DMS 273 (cell line): ENCODE measurements around the gene PPIA.
"Not testable (repeated sequence)": the region's sequence is repeated elsewhere in the genome, so short reads cannot be mapped to it uniquely, and the experiment has no call there.

ENCODE experiments used
- DNase-seq: peaks from one replicate; lab custom pipeline; 2025; ENCODE audit not compliant: unreplicated experiment; lab: John Stamatoyannopoulos, UW

PPIA gene

DNA sequence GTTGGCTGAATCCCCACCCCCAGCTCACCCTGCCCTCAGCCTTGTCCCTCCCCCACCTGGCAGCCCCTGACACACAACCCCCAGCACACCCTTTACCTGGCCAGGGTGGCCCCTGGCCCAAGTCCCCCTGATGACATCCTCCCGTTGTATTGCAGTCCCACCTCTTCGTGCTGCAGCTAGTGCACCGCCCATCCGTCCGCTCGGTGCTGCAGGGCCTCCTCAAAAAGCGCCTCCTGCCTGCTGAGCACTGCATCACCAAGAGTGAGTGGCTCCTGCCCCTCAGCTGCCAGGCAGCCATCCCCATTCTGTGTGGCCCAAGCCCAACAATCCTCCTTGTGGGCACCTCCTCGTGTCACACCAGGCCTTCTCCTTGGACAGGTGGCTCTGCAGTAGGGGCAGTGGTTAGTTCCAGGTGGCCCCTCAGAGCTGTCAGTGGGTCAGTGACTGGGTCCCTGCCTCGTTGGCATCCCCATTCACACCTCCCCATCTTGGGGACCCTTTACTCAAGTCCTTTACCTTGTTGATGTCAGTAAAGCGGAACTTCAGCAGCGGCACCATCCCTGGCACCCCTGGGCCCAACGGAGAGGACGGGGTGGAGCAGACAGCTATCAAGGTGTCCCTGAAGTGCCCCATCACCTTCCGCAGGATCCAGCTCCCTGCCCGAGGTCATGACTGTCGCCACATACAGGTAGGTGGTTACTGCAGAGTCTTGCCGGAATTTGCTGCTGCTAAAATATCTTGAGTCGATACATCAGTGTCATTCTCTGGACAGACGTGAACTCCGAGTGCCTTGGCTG, 33.6 kb upstream of the PPIA start:
- no peak for DNase-seq

DNA sequence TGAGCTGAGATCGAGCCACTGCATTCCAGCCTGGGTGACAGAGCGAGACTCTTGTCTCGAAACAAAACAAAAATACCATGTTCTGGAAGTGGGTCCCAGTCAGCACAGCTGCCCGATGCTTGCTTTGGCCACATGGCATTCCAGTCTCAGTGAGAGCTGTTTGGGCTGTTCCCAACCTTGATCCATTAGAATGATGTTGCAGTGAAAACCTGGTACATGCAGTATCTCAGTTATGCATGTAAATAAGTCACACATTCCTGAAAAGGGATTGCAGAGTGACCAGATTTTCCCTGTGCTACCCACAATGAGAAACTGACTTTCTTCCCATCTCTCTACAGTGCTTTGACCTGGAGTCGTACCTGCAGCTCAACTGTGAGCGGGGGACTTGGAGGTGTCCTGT, 32.4 kb upstream of the PPIA start:
- no peak for DNase-seq

DNA sequence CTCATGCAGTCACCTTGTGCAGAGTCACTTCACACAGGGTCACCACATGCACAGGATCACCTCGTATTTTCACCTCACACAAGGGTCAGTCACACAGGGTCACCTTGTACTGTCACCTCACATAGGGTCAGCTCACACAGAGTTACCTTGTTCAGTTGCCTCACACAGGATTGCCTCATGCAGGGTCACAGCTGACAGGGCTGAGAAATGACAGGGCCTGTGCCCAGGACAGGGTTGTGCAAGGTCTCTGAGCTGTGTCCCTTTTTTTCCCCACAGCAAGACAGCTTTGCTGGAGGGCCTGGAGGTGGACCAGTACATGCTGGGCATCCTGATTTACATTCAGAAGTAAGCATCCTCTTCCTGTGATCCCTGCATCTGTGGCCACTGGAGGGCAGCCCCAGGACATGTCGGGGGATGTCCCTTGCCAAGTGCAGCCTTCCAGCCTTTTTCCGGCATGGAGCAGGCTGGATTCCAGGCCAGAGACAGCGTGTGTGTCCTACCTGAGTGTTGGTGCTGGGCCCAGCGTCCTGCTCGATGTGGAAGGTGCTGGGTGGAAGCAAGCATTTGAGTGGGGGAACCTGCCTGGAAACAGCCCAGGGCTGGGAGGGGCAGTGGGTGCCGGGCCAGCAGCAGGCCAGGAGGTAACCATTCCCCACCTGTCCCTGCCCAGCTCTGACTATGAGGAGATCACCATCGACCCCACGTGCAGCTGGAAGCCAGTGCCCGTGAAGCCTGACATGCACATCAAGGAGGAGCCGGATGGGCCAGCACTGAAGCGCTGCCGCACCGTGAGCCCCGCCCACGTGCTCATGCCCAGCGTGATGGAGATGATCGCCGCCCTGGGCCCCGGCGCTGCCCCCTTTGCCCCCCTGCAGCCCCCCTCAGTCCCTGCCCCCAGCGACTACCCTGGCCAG, 31.6 kb upstream of the PPIA start:
- peak; percentile 51 for DNase-seq

DNA sequence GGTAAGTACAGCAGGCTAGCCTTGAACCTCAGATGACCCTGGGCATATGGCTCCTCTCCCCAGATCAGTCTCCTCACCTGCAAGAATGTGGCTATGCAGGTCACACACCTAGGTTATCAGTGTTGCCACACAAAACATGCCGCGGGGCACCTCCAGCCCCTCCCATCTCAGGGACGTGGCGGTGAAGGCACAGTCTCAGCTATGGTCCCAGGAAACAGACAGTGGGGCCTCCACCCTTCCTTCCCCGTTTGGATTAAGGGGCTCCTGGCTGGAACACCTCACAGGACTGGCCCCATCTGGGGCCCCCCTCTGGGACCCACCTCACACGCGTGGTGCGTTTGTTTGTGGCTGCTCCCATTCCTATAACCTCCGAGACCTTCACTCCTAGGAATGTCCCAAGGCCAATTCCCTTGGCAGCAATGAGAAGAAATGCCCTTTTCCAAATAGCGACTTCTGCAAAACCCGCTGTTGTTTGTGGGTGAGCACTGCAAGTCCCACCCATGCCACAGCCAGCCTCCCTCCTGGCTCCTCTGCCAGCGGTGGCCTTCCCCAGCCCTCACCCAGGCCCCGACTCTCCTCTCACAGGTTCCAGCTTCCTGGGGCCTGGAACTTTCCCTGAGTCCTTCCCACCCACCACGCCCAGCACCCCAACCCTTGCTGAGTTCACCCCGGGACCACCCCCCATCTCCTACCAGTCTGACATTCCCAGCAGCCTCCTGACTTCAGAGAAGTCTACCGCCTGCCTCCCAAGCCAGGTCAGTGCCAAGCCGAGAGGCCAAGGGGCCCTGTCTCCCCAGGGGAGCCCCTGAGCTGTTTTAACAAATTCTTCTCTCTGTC, 30.7 kb upstream of the PPIA start:
- DNase-seq: no peak

DNA sequence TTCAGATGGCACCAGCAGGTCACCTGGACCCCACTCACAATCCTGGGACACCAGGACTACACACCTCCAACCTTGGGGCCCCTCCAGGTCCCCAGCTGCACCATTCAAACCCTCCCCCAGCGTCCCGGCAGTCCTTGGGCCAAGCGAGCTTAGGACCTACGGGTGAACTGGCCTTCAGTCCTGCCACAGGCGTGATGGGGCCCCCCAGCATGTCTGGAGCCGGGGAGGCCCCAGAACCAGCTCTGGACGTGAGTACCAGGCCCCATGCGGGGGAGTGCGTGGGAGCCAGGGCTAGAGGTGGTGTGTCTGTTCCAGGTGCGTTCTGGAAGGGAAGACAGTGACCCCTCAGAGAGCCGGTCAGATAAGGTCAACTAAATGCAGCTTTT, 30.1 kb upstream of the PPIA start:
- no peak for DNase-seq

DNA sequence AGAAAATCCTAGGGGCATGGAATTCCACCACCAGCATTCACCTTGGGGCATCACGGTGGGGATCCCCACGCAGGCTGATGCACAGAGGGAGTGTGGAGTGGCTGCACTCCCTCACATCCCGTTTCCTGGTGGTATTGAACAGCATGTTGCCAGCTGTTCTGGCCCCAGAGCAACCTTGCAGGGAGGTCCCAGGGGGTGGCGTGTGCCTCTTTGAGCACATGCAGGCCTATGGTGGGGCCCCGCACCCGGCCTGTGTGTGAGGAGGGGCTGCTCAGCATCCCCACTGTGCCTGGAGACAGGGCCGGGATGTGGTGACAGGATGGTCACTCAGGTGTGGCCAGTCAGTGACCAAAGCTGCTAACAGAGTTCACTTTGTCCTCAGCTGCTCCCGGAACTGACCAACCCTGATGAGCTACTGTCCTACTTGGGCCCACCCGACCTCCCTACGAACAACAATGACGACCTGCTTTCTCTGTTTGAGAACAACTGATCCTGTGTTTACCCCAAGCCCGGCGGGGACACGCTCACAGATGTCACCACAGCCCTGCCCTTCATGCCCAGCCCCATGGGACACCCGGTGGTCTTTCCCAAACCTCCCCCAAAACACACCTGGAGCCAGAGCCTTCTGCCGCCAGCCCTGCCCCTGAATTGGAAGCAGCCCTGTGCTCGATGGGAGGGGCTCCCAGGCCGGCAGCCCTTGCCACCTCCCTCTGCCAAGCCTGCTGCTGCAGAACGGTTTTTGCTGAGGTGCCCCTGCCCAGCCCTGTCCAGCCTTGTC, 29.2 kb upstream of the PPIA start:
- peak; percentile 72 for DNase-seq

DNA sequence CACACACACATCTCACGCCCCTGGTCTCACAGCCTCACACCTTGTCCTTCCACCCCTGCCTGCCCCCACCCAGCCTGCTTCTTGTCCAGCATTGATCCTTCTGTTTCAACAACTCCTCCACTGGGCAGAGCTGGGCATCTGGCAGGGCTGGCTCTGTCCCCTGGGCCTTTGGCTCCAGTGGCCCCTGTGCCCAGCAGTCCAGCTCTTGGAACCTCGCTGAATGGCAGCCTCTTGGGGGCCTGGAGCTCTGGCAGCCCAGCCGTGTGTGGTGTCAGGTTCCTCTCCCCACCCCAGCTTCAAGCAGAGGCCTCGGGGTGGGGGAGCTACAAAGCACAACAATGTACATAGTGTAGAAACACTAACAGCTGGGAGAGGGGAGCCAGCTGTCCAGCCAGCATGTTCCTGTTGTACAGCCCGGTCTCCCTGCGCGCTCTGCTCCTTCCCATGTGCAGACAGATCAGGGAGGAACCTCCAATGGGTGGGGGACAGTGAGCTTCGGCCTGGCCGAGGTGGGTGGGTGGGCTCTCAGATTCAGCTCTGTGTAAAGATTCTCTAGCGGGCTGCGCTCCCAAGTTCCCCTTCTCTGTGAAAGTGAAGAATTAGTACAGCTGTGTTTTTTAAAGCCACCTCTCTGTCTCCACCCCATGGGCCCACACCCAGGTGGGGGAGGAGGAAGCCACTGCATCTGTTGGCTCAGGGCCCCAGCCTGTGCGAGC, 28.4 kb upstream of the PPIA start:
- DNase-seq: peak; percentile 99

DNA sequence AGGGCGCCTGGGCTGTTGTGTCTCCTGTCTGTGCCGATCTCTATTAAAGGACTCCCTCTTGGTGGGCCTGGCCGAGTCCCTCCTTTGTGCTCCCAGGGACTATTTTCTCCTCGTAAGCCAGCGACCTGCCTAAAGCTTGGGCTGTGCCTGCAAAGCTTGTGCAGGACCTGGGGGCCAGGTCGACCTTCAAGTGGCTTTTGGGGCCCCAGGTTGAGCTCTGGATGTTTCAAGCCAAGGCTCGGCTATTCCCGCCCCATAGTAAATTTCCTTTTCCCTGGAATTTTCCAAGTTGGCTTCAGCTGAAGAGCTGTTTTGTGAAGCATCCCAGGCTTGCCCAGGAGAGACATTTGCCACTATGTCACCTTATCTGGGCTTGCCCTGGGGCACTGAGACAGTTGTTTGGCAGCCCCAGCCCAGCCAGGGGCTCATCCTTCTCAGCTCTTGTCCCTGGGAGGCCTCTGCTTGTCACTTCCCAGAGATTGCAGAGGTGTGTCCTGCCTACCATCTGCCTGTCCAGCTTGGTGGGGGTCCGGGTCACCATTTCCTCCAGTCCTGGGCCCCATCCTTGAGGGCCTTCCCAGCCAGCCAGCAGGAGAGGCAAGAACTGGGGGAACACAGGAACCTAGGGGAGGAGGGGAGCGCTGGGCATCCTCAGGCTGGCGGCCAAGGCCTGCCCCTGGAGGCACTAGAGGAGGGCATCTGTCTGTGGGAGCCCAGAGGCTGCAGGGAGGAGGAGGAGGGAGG, 27.7 kb upstream of the PPIA start:
- DNase-seq: peak; percentile 83

DNA sequence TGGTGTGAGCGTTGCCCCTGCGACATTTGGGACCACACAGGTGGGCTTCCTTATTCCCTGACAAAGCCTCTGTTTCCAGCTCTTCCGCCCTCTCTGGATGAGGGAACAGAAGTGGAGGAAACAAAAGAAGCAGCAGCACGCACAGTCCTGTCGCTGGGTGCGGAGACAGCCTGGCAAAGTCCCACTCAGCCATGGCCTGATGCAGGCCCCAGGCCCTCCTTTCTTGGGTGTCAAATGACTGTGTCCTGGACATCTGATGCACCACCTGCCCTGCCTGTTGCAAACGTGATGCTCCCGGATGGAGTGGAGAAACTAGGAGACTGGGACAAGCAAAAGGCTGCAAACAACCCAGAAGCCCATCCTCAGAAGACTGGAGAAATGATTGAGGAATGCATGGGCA, 27.1 kb upstream of the PPIA start:
- DNase-seq: peak; percentile 83

DNA sequence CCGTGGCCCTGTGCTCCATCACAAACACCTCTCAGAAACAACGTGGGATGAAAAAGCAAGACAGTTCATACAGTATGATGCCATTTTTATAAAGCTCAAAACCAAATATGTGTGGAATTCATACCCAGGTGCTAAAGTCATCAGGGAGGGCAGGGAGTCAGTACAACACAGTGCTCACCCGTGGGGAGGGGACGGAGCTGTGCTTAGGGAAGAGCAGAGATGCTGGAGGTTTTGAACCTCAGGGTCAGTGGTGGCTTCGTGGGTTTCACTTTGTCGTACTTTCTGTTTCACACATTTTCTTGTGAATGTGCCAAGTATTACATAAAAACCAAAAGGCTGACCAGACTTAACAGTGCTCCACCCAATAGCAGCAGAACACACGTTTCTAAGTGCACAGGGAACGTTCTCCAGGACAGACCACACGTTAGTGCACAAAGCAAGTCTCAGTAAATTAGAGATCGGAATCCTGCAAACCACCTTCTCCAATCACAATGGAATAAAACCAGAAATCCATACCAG, 26.6 kb upstream of the PPIA start:
- no peak for DNase-seq

DNA sequence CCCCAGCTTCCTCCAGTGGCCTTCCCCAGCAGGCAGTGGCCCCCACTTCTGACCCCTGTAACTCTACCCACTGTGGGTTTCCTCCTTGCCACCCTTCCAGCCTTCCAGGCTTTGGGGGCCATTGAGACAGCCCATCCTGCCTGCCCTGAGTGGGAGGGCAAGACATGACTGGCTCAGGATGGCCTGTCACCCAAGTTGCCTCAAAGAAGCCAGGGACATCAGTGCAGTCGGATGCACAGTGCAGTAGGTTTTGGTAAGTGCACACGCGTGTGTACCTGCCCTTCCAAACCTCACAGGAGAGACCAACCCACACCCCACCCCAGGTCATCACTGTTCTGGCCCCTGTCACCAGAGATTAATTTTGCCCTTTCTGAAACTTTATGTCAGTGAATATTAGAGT, 25.1 kb upstream of the PPIA start:
- DNase-seq: no peak

DNA sequence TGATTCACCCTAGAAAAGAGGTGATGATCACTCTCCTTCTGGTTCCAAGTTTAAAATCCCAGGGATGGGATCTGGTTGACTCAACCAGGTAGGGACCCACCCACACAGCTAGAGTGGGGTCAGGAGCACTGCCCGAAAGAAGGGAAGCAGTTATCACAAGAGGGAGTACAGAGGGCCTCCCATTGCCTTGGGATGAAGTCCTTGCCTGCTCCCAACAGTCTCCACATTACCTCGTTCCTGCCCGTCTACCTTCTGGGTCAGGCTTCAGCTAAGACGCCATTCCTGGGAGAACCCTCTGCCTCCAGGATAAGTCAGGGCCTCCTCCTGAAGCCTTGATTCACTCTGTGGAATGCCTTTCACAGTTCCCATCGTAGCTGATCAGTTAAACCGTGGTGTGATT, 24.0 kb upstream of the PPIA start:
- DNase-seq: no peak

DNA sequence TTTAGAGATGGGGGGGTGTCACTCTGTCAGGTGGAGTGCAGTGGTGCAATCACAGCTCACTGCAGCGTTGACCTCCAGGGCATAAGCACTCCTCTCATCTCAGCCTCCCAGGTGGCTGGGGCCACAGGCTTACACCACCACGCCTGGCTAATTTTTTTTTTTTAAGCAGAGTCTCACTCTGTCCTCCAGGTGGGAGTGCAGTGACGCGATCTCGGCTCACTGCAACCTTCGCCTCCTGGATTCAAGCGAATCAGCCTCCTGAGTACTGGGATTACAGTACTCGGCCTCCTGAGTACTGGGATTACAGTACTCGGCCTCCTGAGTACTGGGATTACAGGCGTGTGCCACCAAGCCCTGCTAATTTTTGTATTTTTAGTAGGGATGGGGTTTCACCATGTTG, 23.6 kb upstream of the PPIA start:
- DNase-seq: no peak

DNA sequence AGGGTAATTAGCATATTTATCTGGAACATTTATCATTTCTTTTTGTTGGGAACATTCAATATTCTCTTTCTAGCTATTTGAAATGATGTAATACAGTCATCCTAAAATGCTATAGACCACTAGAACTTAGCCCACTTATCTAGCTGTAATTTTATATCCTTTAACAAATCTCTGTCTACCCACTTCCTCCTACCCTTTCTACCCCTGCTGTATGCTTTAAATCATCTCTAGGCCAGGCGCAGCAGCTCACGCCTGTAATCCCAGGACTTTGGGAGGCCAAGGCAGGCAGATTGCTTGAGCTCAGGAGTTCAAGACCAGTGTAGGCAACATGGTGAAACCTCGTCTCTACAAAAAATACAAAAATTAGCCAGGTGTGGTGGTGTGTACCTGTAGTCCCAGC, 22.0 kb upstream of the PPIA start:
- not testable (repeated sequence) for DNase-seq

DNA sequence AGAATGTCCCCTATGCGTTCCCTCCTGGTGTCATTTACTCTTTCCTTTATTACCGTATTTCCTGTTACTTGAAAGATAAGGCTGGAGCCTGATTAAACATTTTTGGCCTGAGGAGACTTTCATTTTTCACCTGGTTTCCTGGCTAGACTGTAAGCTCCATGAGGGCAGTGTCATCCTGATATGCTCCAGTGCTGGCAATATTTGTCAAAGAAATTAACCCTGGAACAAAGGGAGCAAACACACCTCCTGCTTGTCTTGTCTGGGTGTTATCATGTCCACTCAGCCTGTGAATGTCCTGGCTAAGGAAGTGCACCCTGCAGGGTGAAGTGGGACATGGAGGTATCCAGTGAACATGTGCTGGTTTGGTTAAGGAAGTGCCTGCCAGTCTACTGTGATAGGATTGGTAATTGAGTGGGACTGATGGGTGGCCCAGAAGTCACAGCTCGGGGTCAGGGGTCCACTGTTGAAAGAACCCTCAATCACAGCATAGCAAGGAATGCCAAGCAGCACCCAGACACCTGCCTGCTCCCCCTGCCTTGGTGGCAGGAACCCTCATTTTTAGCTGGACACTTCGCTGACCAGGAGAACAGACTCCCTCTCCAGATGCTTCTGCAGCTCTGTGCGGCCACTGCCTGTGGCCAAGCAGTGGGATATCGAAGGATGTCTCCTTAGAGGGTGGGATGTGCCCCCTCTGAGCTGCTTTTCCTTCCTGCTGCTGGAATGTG, 20.9 kb upstream of the PPIA start:
- no peak for DNase-seq

DNA sequence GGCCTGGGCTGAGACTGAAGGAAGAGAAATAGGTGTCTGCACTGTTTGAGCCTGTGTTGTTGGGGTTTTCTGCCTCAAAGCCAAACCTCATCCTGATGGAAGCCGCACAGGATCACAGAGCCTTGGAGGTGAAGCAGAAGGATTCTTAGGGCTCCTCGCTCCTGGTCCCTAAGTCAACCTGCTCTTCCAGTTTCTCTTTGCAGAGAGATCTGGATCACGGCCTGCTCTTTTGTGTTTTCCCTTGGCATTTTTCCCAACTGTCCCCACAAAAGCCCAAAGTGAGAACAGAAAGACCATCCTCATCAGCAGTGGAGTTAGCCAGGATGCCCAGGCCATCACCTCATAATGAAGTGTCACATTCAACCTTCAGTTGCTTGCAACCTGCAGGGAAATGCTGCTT, 20.3 kb upstream of the PPIA start:
- no peak for DNase-seq

DNA sequence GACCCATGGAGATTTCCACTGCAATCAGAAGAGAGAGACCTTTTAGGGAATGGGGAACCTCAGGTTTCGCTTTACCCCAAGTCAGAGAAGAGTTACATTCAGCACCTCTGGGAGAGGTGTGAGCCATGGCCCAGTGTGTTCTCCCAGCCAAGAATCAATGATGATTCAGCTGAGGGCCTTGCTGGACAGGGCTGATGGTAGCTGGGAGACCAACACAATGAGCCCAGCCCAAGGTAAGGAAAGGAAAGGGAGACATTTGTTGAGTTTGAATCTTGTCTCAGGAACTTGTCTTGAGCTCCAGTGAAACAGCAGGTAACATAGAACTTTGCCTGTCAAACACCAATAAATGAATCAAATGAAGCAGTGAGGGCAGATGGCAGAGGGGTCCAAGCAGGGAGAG, 14.0 kb upstream of the PPIA start:
- no peak for DNase-seq

DNA sequence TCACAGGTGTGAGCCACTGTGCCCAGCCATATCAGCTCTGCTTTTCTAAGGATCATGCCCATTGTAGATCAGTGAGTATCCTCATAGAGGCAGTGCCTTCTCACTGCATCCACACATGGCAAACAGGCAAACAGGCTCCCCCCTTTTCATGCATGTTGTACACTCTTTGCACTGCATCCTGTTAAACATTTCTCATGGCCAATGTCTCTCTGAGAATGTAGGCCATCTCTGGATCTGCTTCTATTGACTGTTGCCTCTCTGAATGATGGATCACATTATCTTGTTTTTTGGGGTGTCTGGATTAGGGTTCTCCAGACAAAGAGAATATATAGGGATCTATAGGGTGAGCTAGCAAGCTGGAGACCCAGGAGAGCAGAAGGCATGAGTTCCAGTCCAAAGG, 13.1 kb upstream of the PPIA start:
- no peak for DNase-seq
